Measurements from ENCODE around the gene SMAD3. TPM values are rescaled to one million over a fixed set of nuclear protein-coding genes. Genes with fewer than 3 reads are reported as not detected.

SMAD3 gene
- total RNA-seq, 1 experiment from 2014 or later = 89.2 TPM

- H4K20me1 ChIP-seq (ENCODE audit: insufficient read depth) = no peaks in the 10 kb centered on the region
- H3K79me2 ChIP-seq (ENCODE audit: insufficient read depth, low read length) = peaks cover 89% of the 10 kb centered on the region
- H3K27ac ChIP-seq (ENCODE audit: low read depth, low read length) = no peak overlapping the region
- DNase-seq (ENCODE audit: low read depth, low spot score) (no peak), ATAC-seq (no peak)
- TF ChIP-seq ELF1 (IDR thresholded peaks at IDR 0.05; ENCODE audit: borderline replicate concordance, low read depth) (no peak), TCF7L2 (IDR thresholded peaks at IDR 0.05; ENCODE audit: borderline replicate concordance, extremely low read depth, insufficient read depth, insufficient read length) (no peak), POLR2AphosphoS5 (IDR thresholded peaks at IDR 0.05; ENCODE audit: low read depth, low read length) (no peak), EGR1 (IDR thresholded peaks at IDR 0.05; ENCODE audit: low read depth) (no peak), POLR2A (IDR thresholded peaks at IDR 0.05; ENCODE audit: borderline replicate concordance, extremely low read depth, insufficient read depth, insufficient read length) (no peak), FOSL1 (IDR thresholded peaks at IDR 0.05; ENCODE audit: low read depth) (no peak), SRF (IDR thresholded peaks at IDR 0.05; ENCODE audit: low read depth) (no peak), EZH2 (IDR thresholded peaks at IDR 0.05) (no peak), ZFX (IDR thresholded peaks at IDR 0.05) (no peak), ZBTB33 (IDR thresholded peaks at IDR 0.05; ENCODE audit: extremely low read depth, insufficient replicate concordance, low read length) (no peak), CBX3 (IDR thresholded peaks at IDR 0.05; ENCODE audit: low read depth) (no peak), CEBPB (IDR thresholded peaks at IDR 0.05; ENCODE audit: low read depth) (no peak), EZH2phosphoT487 (IDR thresholded peaks at IDR 0.05; ENCODE audit: borderline replicate concordance) (no peak)
- no peak overlapping the region for H3K9ac ChIP-seq (ENCODE audit: low read length)
- H3K27me3 ChIP-seq (ENCODE audit: insufficient read depth, low read length) = no peaks in the 10 kb centered on the region
- ChIA-PET CTCF (no interaction called here), POLR2A (interaction anchor here (1.1 kb wide), 1 partner anchor 9 kb away, joined by 3 read pairs; no protein-coding TSS in a partner anchor), RAD21 (ENCODE audit: low non-redundant PET in 1 of 2, low total read pairs in 2 of 2, uncharacterized antibody in 2 of 2, unreplicated experiment in 2 of 2) (no interaction called here)
- H3K9me2 ChIP-seq (ENCODE audit: insufficient read depth) = no peaks in the 10 kb centered on the region
- H3K4me3 ChIP-seq (replicated peaks in 1 of 2; ENCODE audit: low read depth in 1 of 2, low read length in 2 of 2) = no peak overlapping the region
- intact Hi-C loops (cut with micrococcal nuclease) = no loop called here
- peaks cover 0 to 13% of the 10 kb centered on the region in 2 experiments; a peak in 1 of 4 replicates for H3K9me3 ChIP-seq (ENCODE audit: control insufficient read depth in 1 of 2, insufficient read depth in 1 of 2, low read depth in 1 of 2, low read length in 2 of 2)
- no peak overlapping the region for H3K4me2 ChIP-seq (ENCODE audit: low read length)
- H2AFZ ChIP-seq (ENCODE audit: low read depth, low read length, poor library complexity, severe bottlenecking) = no peak overlapping the region
- H3K36me3 ChIP-seq (ENCODE audit: control insufficient read depth in 1 of 2, insufficient read depth in 2 of 2, low read length in 2 of 2) = peaks cover 0 to 14% of the 10 kb centered on the region in 2 experiments; a peak in 2 of 4 replicates
- peaks cover 70 to 91% of the 10 kb centered on the region in 2 experiments for H3K4me1 ChIP-seq (ENCODE audit: control insufficient read depth in 1 of 2, insufficient read depth in 2 of 2, low read length in 2 of 2)
- BruUV-seq (replicated peaks) = no TSS peak
Measured at GRCh38 chr15:67110958-67111864, 45.8 kb downstream of the SMAD3 start.
